ENCODE results near the gene MCOLN2. TPM values are rescaled to one million over a fixed set of nuclear protein-coding genes. Genes with fewer than 3 reads are reported as not detected.

Gene MCOLN2
- total and polyA plus RNA-seq, 2 of the 13 experiments (the other 11 are each of a cell fraction or from before 2014, with no cell fraction given): not detected

DNA sequence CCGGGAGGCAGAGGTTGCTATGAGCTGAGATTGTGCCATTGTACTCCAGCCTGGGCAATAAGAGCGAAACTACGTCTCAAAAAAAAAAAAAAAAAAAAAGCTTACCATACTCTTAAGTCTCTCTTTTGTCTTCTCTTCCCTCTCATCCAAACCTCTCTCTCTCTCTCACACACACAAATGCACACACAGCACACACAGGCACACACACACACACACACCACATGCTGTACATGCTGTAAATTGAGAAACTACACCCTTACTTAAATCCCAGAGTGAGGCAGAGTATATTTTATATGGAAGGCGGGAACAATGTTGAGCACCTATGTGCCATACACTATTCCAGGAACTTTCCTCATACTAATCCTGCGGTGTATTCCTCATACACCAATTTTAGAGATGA is 44.9 kb upstream of the MCOLN2 start:
- no peak overlapping the region for H3K9ac ChIP-seq (ENCODE audit: insufficient read depth, low read depth, low read length)
- H3K36me3 ChIP-seq (replicated peaks in 1 of 2; ENCODE audit: control insufficient read depth in 1 of 2, insufficient read depth in 2 of 2, low read length in 2 of 2): no peaks in the 10 kb centered on the region
- WGBS (ENCODE audit: low lambda C conversion rate): 20% methylated on average over 5 of the region's 5 CpGs
- H3K27me3 ChIP-seq (ENCODE audit: control insufficient read depth in 1 of 2, insufficient read depth in 2 of 2, low read length in 2 of 2): peaks cover 0 to 13% of the 10 kb centered on the region in 2 experiments; a peak in 2 of 5 replicates
- no peak overlapping the region for H3K27ac ChIP-seq (ENCODE audit: extremely low read length, insufficient read depth, low read length)
- POLR2A ChIA-PET: no interaction called here
- H3K79me2 ChIP-seq (ENCODE audit: insufficient read depth, low read length): no peaks in the 10 kb centered on the region
- DNase-seq (ENCODE audit: low spot score) (no peak), ATAC-seq (no peak), FAIRE-seq (no peak)
- no peak overlapping the region for H3K4me2 ChIP-seq (ENCODE audit: low read depth, low read length)
- no TSS peak for BruUV-seq (replicated peaks)
- CTCF ChIA-PET (ENCODE audit: low intra/inter-chr PET ratio, low total read pairs): no interaction called here
- TF ChIP-seq NFE2L1 (CRISPR knock-in tag; IDR thresholded peaks at IDR 0.05; ENCODE audit: borderline replicate concordance): no peak
- H3K4me3 ChIP-seq (replicated peaks in 1 of 3; ENCODE audit: insufficient read depth in 1 of 3, low read depth in 2 of 3, low read length in 3 of 3): no peak overlapping the region
- in situ Hi-C loops (cut with HindIII; ENCODE audit: extremely low pct_ligation_motif_present, low pct_unique_long_range_greater_than_20kb): no loop called here
- no peak overlapping the region for H2AFZ ChIP-seq (ENCODE audit: low read length)
- no peaks in the 10 kb centered on the region for H3K4me1 ChIP-seq (ENCODE audit: insufficient read depth, low read length)
- H4K20me1 ChIP-seq (ENCODE audit: insufficient read depth, low read length): no peaks in the 10 kb centered on the region
- intact Hi-C loops (cut with micrococcal nuclease; ENCODE audit: unreplicated experiment): no loop called here
- no peaks in the 10 kb centered on the region for H3K9me3 ChIP-seq (ENCODE audit: low read length)

GRCh38 chr1:85033221-85033620 is 36.3 kb upstream of the MCOLN2 start:
- WGBS (ENCODE audit: low lambda C conversion rate): 42% methylated on average over 2 of the region's 2 CpGs
- Histone ChIP-seq H3K79me2 (ENCODE audit: insufficient read depth, low read length) (no peaks in the 10 kb centered on the region), H3K9ac (ENCODE audit: insufficient read depth, low read depth, low read length) (no peak overlapping the region), H4K20me1 (ENCODE audit: insufficient read depth, low read length) (no peaks in the 10 kb centered on the region), H2AFZ (ENCODE audit: low read length) (no peak overlapping the region), H3K27ac (ENCODE audit: extremely low read length, insufficient read depth, low read length) (no peak overlapping the region), H3K4me1 (ENCODE audit: insufficient read depth, low read length) (no peaks in the 10 kb centered on the region), H3K4me3 (replicated peaks in 1 of 3; ENCODE audit: insufficient read depth in 1 of 3, low read depth in 2 of 3, low read length in 3 of 3) (no peak overlapping the region), H3K27me3 (ENCODE audit: control insufficient read depth in 1 of 2, insufficient read depth in 2 of 2, low read length in 2 of 2) (peaks cover 0 to 4% of the 10 kb centered on the region in 2 experiments; a peak in 1 of 5 replicates), H3K36me3 (replicated peaks in 1 of 2; ENCODE audit: control insufficient read depth in 1 of 2, insufficient read depth in 2 of 2, low read length in 2 of 2) (no peaks in the 10 kb centered on the region), H3K9me3 (ENCODE audit: low read length) (no peaks in the 10 kb centered on the region), H3K4me2 (ENCODE audit: low read depth, low read length) (no peak overlapping the region)
- no TSS peak for BruUV-seq (replicated peaks)
- CTCF ChIA-PET (ENCODE audit: low intra/inter-chr PET ratio, low total read pairs): no interaction called here
- FAIRE-seq (no peak), ATAC-seq (no peak), DNase-seq (ENCODE audit: low spot score) (no peak)
- in situ Hi-C loops (cut with HindIII; ENCODE audit: extremely low pct_ligation_motif_present, low pct_unique_long_range_greater_than_20kb) (no loop called here), intact Hi-C loops (cut with micrococcal nuclease; ENCODE audit: unreplicated experiment) (no loop called here)
- POLR2A ChIA-PET: no interaction called here
- no peak for TF ChIP-seq HMG20A (CRISPR knock-in tag; IDR thresholded peaks at IDR 0.05; ENCODE audit: borderline replicate concordance)
- TF ChIP-seq TEAD2 (CRISPR knock-in tag; IDR thresholded peaks at IDR 0.05): no peak
- TF ChIP-seq, protein P1, sequence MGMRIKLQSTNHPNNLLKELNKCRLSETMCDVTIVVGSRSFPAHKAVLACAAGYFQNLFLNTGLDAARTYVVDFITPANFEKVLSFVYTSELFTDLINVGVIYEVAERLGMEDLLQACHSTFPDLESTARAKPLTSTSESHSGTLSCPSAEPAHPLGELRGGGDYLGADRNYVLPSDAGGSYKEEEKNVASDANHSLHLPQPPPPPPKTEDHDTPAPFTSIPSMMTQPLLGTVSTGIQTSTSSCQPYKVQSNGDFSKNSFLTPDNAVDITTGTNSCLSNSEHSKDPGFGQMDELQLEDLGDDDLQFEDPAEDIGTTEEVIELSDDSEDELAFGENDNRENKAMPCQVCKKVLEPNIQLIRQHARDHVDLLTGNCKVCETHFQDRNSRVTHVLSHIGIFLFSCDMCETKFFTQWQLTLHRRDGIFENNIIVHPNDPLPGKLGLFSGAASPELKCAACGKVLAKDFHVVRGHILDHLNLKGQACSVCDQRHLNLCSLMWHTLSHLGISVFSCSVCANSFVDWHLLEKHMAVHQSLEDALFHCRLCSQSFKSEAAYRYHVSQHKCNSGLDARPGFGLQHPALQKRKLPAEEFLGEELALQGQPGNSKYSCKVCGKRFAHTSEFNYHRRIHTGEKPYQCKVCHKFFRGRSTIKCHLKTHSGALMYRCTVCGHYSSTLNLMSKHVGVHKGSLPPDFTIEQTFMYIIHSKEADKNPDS (CRISPR knock-in tag; IDR thresholded peaks at IDR 0.05): no peak
- TF ChIP-seq, protein P2, sequence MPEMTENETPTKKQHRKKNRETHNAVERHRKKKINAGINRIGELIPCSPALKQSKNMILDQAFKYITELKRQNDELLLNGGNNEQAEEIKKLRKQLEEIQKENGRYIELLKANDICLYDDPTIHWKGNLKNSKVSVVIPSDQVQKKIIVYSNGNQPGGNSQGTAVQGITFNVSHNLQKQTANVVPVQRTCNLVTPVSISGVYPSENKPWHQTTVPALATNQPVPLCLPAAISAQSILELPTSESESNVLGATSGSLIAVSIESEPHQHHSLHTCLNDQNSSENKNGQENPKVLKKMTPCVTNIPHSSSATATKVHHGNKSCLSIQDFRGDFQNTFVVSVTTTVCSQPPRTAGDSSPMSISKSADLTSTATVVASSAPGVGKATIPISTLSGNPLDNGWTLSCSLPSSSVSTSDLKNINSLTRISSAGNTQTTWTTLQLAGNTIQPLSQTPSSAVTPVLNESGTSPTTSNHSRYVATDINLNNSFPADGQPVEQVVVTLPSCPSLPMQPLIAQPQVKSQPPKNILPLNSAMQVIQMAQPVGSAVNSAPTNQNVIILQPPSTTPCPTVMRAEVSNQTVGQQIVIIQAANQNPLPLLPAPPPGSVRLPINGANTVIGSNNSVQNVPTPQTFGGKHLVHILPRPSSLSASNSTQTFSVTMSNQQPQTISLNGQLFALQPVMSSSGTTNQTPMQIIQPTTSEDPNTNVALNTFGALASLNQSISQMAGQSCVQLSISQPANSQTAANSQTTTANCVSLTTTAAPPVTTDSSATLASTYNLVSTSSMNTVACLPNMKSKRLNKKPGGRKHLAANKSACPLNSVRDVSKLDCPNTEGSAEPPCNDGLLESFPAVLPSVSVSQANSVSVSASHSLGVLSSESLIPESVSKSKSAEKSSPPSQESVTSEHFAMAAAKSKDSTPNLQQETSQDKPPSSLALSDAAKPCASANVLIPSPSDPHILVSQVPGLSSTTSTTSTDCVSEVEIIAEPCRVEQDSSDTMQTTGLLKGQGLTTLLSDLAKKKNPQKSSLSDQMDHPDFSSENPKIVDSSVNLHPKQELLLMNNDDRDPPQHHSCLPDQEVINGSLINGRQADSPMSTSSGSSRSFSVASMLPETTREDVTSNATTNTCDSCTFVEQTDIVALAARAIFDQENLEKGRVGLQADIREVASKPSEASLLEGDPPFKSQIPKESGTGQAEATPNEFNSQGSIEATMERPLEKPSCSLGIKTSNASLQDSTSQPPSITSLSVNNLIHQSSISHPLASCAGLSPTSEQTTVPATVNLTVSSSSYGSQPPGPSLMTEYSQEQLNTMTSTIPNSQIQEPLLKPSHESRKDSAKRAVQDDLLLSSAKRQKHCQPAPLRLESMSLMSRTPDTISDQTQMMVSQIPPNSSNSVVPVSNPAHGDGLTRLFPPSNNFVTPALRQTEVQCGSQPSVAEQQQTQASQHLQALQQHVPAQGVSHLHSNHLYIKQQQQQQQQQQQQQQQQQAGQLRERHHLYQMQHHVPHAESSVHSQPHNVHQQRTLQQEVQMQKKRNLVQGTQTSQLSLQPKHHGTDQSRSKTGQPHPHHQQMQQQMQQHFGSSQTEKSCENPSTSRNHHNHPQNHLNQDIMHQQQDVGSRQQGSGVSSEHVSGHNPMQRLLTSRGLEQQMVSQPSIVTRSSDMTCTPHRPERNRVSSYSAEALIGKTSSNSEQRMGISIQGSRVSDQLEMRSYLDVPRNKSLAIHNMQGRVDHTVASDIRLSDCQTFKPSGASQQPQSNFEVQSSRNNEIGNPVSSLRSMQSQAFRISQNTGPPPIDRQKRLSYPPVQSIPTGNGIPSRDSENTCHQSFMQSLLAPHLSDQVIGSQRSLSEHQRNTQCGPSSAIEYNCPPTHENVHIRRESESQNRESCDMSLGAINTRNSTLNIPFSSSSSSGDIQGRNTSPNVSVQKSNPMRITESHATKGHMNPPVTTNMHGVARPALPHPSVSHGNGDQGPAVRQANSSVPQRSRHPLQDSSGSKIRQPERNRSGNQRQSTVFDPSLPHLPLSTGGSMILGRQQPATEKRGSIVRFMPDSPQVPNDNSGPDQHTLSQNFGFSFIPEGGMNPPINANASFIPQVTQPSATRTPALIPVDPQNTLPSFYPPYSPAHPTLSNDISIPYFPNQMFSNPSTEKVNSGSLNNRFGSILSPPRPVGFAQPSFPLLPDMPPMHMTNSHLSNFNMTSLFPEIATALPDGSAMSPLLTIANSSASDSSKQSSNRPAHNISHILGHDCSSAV (CRISPR knock-in tag; IDR thresholded peaks at IDR 0.05; ENCODE audit: borderline replicate concordance): no peak
- TF ChIP-seq ZBTB7B (CRISPR knock-in tag; IDR thresholded peaks at IDR 0.05): no peak
- no peak for TF ChIP-seq FOXC1 (CRISPR knock-in tag; IDR thresholded peaks at IDR 0.05; ENCODE audit: borderline replicate concordance)
- TF ChIP-seq GPN1 (CRISPR knock-in tag; IDR thresholded peaks at IDR 0.05; ENCODE audit: borderline replicate concordance): no peak
- no peak for TF ChIP-seq TMF1 (CRISPR knock-in tag; IDR thresholded peaks at IDR 0.05; ENCODE audit: low read depth)

Data from HepG2 (cell line).